ENCODE measurements around the gene OTOG.

The OTOG gene

GRCh38 chr11:17641792-17642350 is 94.8 kb downstream of the OTOG start:
- H3K27me3 ChIP-seq (ENCODE audit: insufficient read depth, poor library complexity, severe bottlenecking), result no peaks in the 10 kb centered on the region
- DNase-seq (ENCODE audit: low read depth in 1 of 2, low spot score in 1 of 2), result no peak
- no peak overlapping the region for H3K4me3 ChIP-seq (replicated peaks; ENCODE audit: insufficient read depth, low read length)
- no peak overlapping the region for H3K27ac ChIP-seq (replicated peaks)
- TF ChIP-seq CTCF (IDR thresholded peaks at IDR 0.05; ENCODE audit: insufficient read depth, low read length), result no peak

DNA sequence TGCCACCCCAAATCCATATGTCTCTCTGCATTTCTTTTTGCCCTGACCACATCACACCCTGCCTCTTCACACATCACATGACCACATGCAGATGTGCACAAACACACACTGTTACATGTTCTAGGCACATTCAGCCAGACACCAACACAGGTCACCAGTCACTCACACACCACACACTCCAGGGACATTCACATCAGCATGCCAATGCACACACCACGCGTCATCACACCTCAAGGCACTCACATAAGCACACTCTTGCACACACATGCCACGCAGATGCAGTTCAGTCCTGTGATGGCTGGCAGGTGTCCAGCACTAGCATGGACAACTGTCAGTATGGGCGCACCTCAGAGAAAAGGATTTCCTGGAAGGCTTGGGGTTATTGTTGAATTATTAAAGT is 95.3 kb downstream of the OTOG start:
- no peak for TF ChIP-seq POLR2AphosphoS5 (IDR thresholded peaks at IDR 0.05; ENCODE audit: low read depth)
- no peak for TF ChIP-seq GABPA (IDR thresholded peaks at IDR 0.05; ENCODE audit: low read depth)
- TF ChIP-seq CTCF (IDR thresholded peaks at IDR 0.05; ENCODE audit: insufficient read depth, low read length), result no peak
- no peak for TF ChIP-seq REST (IDR thresholded peaks at IDR 0.05; ENCODE audit: insufficient replicate concordance, low read depth)
- no peak for TF ChIP-seq SPI1 (IDR thresholded peaks at IDR 0.05; ENCODE audit: borderline replicate concordance, low read depth)
- Histone ChIP-seq H3K27ac (replicated peaks) (no peak overlapping the region), H3K4me3 (replicated peaks; ENCODE audit: insufficient read depth, low read length) (no peak overlapping the region), H3K27me3 (ENCODE audit: insufficient read depth, poor library complexity, severe bottlenecking) (no peaks in the 10 kb centered on the region)
- DNase-seq (ENCODE audit: low read depth in 1 of 2, low spot score in 1 of 2), result no peak

DNA sequence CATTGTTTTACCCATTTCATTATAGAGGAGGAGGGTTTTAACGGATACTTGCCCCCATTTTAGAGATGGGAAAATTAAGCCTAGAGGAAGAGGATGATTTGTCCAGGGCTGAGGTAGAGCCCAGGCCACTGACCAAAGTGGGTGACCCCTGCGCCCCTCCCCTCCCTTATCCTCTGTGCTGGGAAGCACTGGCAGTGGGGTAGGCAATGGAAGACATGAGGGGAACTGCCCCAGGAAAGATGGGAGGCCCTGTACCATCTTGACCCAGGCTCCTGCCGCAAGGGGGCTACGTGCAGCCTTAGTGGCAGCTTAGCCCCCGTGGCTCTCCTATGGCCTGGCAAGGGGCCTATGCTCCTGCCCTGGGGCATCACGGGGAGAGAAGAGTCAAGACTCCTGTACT is 95.9 kb downstream of the OTOG start:
- DNase-seq (ENCODE audit: low read depth in 1 of 2, low spot score in 1 of 2), result no peak

More for the DNA sequence above, 95.9 kb downstream of the OTOG start:
- no peak overlapping the region for H3K27ac ChIP-seq (replicated peaks)
- no peaks in the 10 kb centered on the region for H3K27me3 ChIP-seq (ENCODE audit: insufficient read depth, poor library complexity, severe bottlenecking)
- no peak overlapping the region for H3K4me3 ChIP-seq (replicated peaks; ENCODE audit: insufficient read depth, low read length)
- TF ChIP-seq REST (IDR thresholded peaks at IDR 0.05; ENCODE audit: insufficient replicate concordance, low read depth) (no peak), GABPA (IDR thresholded peaks at IDR 0.05; ENCODE audit: low read depth) (no peak), CTCF (IDR thresholded peaks at IDR 0.05; ENCODE audit: insufficient read depth, low read length) (no peak), SPI1 (IDR thresholded peaks at IDR 0.05; ENCODE audit: borderline replicate concordance, low read depth) (no peak), POLR2AphosphoS5 (IDR thresholded peaks at IDR 0.05; ENCODE audit: low read depth) (no peak)

All from HL-60 (cell line).